ENCODE data around the gene KRR1.

The KRR1 gene

DNA sequence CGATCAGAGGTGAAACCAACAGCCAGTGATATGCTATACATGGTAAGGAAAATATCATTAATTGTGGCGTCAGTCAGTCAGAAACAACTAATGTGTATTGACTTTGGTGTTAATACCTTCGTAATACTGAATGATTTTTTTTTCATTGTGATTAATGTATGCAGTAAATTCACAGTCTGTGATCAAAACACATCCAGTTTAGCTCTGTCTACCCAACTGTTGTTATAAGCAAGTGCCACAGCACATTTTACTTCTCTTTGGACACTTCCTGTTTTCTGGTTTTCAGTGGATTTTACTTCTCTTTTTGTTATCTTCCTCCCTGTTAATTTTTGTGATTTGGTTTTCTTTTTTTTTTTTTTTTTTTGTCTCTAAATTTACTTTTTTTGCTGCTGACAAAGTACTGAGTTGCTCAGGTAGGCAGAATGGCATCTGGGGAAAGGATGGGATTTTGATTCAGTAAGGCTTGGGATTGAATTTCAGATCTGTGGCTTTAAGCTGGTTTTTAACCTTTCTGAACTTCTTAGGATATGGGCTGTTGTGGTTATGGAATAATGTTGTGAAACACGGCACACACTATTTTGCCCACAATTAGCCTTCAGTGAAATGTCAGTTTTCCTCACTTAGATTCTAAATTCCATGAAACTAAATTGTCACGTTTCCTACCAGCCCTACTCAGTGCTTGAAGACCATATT lies 30.2 kb downstream of the KRR1 start:
- peaks cover 14% of the 10 kb centered on the region for H3K4me1 ChIP-seq (ENCODE audit: insufficient read depth, poor library complexity, severe bottlenecking)

DNA sequence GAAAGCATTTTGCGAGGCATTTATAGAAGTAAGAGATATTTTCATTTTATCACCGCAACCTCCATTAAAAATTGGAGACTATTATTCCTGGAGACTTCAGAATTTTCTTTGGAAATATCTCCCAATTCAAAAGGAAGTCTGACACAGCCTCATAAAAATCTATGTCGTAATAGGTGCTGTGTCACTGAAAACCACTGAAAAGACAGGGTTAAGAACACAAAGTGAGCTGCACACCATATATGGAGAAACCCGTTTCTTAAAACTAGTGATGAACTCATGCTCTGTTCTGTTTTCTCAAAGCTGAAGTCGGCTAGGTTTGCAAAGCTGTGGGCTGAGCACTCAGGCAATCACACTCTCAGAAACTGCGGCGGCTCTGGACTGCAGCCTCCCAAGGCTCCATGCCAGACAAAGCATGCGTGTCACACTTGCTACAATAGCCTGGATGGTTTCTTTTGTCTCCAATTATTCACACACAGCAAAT lies 30.9 kb downstream of the KRR1 start, which contains the start of gene GLIPR1:
GLIPR1 (plus strand) TSS at position 287 of the 481 bp plus-strand sequence; CDS start at position 413, 126 bp downstream.
- H3K27ac ChIP-seq (ENCODE audit: poor library complexity, severe bottlenecking) = peak within 1 kb of the TSS; percentile 76
- DNase-seq (ENCODE audit: low spot score) (peak; percentile 67), ATAC-seq (ENCODE audit: low read depth) (peak; percentile 97)
- H3K4me1 ChIP-seq (ENCODE audit: insufficient read depth, poor library complexity, severe bottlenecking) = peaks cover 14% of the 10 kb centered on the region
- peak within 1 kb of the TSS; percentile 29 for H3K4me3 ChIP-seq (ENCODE audit: severe bottlenecking)
- H3K27me3 ChIP-seq (ENCODE audit: insufficient read depth, poor library complexity, severe bottlenecking) = no peaks in the 10 kb centered on the region
- TF ChIP-seq, protein P1, sequence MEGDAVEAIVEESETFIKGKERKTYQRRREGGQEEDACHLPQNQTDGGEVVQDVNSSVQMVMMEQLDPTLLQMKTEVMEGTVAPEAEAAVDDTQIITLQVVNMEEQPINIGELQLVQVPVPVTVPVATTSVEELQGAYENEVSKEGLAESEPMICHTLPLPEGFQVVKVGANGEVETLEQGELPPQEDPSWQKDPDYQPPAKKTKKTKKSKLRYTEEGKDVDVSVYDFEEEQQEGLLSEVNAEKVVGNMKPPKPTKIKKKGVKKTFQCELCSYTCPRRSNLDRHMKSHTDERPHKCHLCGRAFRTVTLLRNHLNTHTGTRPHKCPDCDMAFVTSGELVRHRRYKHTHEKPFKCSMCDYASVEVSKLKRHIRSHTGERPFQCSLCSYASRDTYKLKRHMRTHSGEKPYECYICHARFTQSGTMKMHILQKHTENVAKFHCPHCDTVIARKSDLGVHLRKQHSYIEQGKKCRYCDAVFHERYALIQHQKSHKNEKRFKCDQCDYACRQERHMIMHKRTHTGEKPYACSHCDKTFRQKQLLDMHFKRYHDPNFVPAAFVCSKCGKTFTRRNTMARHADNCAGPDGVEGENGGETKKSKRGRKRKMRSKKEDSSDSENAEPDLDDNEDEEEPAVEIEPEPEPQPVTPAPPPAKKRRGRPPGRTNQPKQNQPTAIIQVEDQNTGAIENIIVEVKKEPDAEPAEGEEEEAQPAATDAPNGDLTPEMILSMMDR (IDR thresholded peaks at IDR 0.05; ENCODE audit: poor library complexity, severe bottlenecking) = no peak
- H3K36me3 ChIP-seq (ENCODE audit: low read depth) = 0 out of 2 replicates have a peak, but pooled peaks cover 4% of the 10 kb centered on the region
- no peaks in the 10 kb centered on the region for H3K9me3 ChIP-seq (ENCODE audit: severe bottlenecking)

More for the DNA sequence above, 30.2 kb downstream of the KRR1 start:
- H3K27ac ChIP-seq (ENCODE audit: poor library complexity, severe bottlenecking) = peak overlapping the region; percentile 76
- TF ChIP-seq, protein P1 (IDR thresholded peaks at IDR 0.05; ENCODE audit: poor library complexity, severe bottlenecking) = no peak
- no peaks in the 10 kb centered on the region for H3K27me3 ChIP-seq (ENCODE audit: insufficient read depth, poor library complexity, severe bottlenecking)
- 0 out of 2 replicates have a peak, but pooled peaks cover 7% of the 10 kb centered on the region for H3K36me3 ChIP-seq (ENCODE audit: low read depth)
- DNase-seq (ENCODE audit: low spot score) = no peak
- ATAC-seq (ENCODE audit: low read depth) = no peak; the same call in 2 of the 3 replicates
- no peaks in the 10 kb centered on the region for H3K9me3 ChIP-seq (ENCODE audit: severe bottlenecking)
- H3K4me3 ChIP-seq (ENCODE audit: severe bottlenecking) = peak overlapping the region; percentile 29

DNA sequence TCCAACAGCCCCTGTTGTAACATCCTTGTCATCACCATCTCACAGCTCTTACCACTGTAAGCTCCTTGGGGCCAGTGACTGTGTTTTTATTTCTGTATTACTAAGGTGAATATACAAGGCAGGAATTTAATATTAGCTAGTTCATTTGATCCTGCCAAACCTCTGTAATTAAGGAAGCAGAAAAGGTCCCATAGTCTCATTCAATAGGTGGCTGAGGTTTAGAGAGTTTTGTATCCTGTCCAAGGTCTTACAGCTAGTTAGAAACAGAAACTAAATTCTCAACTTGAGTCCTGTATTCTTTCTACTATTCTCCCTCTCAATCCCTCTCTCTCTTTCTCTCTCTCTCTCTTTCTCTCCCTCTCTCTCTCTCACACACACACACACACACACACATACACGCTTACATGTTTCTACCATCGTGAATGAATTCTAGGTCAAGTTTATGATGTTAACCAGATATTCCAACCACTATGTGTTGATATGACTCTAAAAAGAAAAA lies 31.4 kb downstream of the KRR1 start:
- peak overlapping the region; percentile 76 for H3K27ac ChIP-seq (ENCODE audit: poor library complexity, severe bottlenecking)
- TF ChIP-seq, protein P1 (IDR thresholded peaks at IDR 0.05; ENCODE audit: poor library complexity, severe bottlenecking) = no peak
- peaks cover 14% of the 10 kb centered on the region for H3K4me1 ChIP-seq (ENCODE audit: insufficient read depth, poor library complexity, severe bottlenecking)

DNA sequence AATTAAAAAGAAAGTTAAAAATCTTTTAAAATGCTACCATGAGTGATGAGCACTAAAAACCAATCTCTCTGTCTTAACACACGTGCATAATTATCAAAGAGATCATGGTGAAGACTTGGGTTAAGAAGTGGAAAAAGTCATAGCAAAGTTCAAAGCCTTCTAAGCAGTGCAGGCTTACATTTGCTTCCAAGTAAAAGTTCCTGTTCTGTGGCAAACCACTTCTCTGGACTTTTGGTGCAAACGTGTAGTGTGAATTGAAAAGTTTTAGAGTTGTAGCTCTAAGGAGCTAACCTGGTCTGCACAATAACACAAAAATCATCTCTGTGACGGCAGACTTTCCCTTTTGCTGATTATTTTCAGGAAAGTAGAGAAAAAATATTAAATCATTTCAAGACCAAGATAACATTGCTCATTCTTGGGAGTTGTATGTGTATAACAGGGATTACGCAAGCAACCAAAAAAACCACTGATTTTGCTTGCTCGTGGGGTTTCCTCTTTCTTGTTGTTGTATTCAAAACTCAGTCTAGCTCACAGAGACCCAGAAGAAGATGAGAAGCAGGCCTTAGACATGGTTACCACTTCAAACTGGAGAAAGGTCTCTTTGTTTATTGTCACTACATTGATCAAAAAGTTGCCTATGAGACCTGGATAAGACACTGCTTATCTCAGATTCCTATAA lies 33.2 kb downstream of the KRR1 start:
- Histone ChIP-seq H3K4me1 (ENCODE audit: insufficient read depth, poor library complexity, severe bottlenecking) (peaks cover 14% of the 10 kb centered on the region), H3K9me3 (ENCODE audit: severe bottlenecking) (no peaks in the 10 kb centered on the region), H3K27ac (ENCODE audit: poor library complexity, severe bottlenecking) (no peak overlapping the region), H3K27me3 (ENCODE audit: insufficient read depth, poor library complexity, severe bottlenecking) (no peaks in the 10 kb centered on the region), H3K36me3 (ENCODE audit: low read depth) (no peaks in the 10 kb centered on the region), H3K4me3 (ENCODE audit: severe bottlenecking) (no peak overlapping the region)
- TF ChIP-seq, protein P1 (IDR thresholded peaks at IDR 0.05; ENCODE audit: poor library complexity, severe bottlenecking) = no peak
- ATAC-seq (ENCODE audit: low read depth) (no peak), DNase-seq (ENCODE audit: low spot score) (no peak)

More for the DNA sequence above, 31.4 kb downstream of the KRR1 start:
- peak; percentile 8; the same call in 1 of the 3 replicates for ATAC-seq (ENCODE audit: low read depth)
- H3K27me3 ChIP-seq (ENCODE audit: insufficient read depth, poor library complexity, severe bottlenecking) = no peaks in the 10 kb centered on the region
- H3K9me3 ChIP-seq (ENCODE audit: severe bottlenecking) = no peaks in the 10 kb centered on the region
- DNase-seq (ENCODE audit: low spot score) = no peak
- 0 out of 2 replicates have a peak, but pooled peaks cover 2% of the 10 kb centered on the region for H3K36me3 ChIP-seq (ENCODE audit: low read depth)
- H3K4me3 ChIP-seq (ENCODE audit: severe bottlenecking) = no peak overlapping the region

Measured in RWPE2 (cell line).